ENCODE results near the gene EHD3.
"Not testable (repeated sequence)": the region's sequence is repeated elsewhere in the genome, so short reads cannot be mapped to it uniquely, and the experiment has no call there.

EHD3 gene

DNA sequence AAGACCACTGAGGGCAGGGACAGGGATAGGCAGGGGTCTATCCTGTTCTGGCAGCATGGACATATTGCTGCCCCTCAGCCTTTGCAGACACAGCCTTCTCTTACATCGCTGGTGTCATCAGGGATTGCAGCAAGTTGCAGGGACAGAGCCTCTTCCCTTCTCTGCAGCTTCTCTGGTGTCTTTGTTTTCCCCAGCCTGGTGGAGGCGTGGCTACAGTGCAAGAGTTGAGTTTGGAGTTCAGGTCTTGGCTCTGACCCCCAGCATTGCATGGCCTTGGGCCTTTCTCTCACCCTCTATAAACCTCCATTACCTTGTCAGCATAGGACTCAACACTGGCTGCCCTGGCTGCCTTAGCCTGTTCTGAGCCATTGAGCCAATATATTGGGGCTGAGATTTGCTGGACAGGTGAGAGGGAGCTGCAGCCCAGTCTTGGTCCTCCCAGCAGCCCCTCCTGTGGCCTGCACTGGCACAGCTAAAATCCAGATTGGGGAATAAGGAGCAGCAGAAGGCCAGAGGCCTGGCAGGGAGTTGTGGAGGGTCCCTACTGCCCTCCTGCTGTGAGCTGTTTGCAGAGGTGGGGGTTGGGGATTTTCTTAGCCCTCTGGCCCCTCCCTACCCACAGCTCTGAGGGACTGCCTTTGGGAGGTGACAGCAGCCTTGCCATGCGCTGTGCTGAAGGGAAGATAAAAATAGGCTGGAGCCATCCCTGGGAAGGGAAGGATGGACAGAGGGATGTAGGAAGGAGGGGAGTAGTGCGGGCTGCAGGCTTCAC lies 22.8 kb downstream of the EHD3 start:
- no peak for DNase-seq

DNA sequence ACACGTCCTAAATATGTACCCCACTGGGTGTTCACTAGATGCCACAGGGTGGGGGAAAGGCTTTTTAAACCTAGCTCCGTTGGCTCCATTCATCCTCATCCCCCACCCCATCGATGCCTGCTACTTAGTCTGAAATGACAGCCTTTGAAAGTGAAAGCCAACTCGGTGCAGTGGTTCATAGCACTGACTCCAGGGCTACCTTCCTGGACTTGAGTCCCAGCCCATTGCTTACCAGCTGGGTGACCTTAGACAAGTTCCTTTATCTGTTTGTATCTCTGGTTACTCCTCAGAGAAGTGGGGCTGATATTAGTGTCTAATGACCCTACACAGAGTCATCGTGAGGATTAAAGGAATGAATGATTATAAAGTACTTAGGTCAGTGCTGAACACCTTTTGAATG lies 24.4 kb downstream of the EHD3 start:
- no peak for DNase-seq

DNA sequence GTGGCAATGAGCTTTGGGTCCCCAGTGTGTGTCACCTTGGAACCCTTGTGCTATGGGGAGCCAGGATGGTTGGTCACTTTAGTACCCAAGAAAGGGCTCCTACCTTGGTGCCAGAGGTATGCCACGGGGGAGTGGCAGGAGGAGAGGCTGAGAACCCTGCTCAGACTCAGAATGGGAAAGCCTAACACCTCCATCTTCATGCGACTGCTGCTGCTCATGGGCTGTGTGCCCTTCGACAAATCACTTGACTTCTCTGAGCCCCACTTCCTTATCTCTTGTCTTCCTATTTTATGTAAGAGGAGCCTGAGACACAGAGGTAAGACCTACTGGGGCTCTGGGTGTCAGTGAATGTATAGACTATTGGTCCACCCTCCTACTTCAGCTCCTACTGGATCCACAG lies 25.1 kb downstream of the EHD3 start:
- DNase-seq = no peak

DNA sequence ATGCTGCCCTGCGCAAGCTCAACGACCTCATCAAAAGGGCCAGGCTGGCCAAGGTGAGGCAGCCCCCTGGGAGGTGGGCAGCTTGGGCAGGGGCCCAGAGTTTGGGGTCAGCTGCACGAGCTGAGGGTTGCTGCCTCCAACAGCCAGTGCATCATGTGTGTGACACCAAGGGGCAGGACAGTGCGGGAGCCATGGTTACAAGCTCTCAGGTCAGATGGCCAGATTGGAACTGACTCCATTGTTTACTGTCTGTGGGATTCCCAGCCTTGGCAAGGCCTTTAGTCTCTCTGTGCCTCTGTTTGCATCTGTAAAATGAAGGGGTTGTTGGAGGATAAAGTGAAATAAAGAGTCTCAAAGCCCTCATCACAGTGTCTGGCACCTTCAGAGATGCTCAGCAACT lies 26.9 kb downstream of the EHD3 start:
- no peak for DNase-seq

DNA sequence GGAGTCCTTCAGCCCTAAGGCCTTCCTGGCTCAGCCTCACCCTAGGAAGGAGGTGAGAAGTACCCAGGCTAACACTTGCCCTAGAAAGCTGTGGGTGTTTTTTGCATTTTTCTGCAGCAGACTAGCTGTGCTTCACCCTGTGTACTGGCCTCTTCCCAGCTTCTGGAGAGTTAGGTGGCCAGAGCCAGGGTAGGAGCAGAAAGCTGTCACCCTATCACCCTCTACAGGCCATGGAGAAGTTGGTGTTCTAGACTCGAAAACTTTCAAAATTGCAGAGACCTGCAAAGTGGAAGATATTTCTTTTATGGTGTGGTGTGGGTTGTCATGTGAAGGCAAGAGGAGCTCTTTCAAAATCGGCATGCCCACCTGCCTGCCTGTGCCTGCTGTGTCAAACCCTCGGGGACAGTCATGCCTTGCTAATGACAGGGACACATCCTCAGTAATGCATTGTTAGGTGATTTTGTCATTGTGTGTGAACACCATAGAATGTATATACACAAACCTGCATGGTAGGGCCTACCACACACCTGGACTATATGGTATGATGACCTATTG lies 29.8 kb downstream of the EHD3 start:
- DNase-seq = no peak

DNA sequence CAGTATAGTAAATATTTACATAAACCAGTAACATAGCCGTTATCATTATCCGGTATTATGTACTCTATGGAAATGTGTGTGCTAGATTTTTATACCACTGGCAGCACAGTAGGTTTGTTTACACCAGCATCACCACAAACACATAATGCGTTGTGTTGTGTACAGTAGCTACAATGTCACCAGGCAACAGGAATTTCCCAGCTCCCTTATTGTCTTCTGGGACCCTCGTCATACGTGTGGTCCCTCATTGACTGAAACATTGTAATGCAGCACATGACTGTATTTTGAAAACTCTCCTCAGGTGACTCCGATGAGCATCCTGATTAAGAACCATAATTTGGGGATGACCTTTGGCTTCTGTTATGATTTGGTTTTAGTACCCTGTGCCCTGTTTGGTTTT lies 31.3 kb downstream of the EHD3 start:
- DNase-seq = no peak

DNA sequence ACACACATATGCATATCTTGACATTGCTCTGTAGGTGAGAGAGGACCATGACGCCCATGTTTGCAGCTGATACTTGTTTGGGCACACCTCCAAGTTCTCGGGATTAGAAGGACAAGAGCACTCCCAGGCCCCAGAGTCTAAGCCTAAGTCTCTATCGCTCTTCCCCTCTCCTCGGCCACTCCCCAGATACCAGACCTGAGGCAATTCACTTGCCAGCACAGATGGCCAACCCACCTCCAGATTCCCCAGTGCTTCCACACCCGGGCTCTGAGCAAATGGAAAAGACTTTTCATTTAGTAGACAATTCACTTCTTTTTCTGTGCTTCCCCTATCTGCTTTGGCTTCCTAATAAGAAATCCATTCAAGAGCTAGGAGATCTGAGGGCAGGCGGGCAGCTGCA lies 32.9 kb downstream of the EHD3 start:
- no peak for DNase-seq

DNA sequence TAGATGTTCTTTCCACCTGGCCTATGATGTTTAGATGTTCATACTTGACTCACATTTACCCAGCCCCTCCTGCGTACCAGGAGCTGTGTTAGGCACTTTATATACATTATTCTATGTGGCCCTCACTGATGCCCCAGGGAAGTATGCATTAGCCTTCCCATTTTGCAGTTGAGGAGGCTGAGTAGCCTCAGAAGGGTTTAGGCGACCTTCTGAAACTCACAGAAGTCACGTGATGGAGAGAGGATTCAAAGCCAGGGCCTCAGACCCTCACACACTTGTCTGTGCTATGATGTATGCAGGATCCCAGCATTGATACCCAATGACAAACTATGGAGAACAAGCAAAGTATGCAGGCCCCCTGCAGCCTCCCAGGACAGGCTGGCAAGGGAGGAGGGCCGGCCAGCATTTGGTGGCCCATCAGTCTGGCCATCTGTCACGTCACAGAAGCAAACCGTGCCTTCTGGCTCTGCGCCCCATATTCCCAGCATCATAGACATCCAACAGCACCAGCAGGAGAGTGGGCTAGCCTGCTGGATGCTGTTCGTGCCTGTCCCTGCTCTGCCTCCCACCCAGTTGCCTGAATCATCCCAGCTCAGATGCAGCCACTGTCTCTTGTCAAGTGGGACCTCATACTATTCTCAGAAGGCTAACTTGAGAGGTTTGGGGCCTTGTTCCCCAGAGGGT lies 33.6 kb downstream of the EHD3 start:
- no peak for DNase-seq

DNA sequence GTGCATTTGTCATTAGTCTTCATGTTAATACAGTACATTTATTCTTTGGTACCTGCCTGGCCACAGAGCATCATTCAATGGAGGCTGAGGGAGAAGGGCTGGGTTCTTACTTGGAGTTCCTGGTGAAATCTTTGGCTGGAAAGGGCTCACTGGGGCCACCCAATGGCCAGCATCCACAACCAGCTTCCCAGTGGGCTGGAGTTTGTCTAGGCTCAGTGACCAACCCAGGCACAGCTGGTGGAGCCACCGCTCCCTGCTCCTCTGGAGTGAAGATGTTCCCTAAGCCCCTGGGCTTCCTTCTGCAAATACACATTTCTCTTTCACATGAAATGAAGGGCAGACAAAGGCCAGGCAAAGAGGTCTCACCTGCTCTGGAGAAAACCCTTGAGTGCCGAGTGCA lies 34.4 kb downstream of the EHD3 start:
- no peak for DNase-seq

DNA sequence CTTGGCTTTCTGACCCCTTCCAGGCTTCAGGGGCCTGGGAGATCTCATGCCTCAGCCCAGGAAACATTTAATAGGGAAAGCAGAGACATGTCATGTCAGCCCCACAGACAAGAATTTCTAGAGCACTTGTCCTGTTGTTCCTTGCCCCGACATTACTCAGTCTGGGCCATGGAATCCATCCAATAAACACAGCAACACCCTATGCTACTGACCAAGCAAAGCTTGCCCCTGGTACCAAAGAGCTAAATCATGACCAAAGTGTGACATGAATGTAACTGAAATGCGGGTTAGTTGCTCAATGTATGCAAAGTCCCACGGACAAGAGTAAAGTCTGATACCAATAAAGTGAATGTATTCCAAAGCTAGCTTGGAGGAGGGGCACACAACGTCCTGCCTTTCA lies 35.1 kb downstream of the EHD3 start:
- DNase-seq = no peak

DNA sequence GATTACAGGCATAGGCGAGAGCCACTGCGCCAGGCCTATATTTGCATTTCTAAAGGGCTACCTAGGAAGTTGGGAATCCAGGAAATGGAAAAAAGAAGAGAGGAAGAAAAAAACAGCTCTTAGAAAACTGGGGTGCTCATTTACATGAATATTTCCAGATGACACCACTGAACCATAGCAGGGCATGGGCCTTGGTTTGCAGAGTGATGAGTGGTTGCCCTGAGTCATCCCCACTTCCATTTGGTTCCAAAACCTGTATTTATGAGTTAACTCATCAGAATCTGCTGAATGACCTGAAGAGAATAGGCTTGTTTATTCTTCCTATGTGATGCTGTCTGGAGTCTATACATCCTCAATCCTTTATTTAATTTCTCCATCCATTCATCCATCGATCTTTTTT lies 36.2 kb downstream of the EHD3 start:
- DNase-seq = no peak

DNA sequence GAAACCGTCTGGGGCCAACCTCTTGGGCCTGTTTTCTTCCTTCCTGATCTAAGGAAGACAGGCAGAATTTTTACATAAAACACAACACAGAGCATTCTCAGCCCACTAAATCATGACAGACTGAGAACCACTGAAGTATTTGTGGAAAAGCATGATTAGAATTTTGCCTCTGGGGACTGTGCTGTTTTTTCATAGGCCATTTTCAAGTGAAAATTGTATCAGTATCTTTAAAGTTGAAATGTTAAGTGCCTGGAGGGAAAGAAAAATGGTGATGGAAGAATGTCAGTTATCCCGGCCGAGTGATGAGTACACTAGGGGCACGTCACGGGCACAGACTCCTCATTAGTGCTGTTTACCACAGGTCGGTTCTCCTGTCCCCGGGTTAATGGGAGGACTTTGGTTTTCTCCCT lies 36.9 kb downstream of the EHD3 start:
- no peak for DNase-seq

DNA sequence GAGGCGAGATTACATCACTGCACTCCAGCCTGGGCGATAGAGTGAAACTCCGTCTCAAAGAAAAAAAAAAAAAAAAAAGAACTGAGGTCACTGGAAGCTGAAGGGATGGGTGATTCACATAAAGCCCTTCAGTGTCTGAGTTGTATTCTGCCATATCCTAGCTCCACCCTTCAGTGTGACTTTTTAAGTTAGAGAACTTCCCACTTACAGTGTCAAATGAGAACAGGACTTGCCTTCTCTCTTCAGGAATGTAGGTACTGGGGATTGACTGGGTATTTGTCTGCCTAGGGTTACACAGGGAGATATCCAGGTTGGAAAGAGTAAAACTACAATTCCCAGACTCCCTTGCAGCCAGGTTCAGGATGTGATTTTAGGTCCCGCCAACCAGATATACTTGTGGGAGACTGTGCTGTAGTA lies 37.9 kb downstream of the EHD3 start:
- no peak for DNase-seq

DNA sequence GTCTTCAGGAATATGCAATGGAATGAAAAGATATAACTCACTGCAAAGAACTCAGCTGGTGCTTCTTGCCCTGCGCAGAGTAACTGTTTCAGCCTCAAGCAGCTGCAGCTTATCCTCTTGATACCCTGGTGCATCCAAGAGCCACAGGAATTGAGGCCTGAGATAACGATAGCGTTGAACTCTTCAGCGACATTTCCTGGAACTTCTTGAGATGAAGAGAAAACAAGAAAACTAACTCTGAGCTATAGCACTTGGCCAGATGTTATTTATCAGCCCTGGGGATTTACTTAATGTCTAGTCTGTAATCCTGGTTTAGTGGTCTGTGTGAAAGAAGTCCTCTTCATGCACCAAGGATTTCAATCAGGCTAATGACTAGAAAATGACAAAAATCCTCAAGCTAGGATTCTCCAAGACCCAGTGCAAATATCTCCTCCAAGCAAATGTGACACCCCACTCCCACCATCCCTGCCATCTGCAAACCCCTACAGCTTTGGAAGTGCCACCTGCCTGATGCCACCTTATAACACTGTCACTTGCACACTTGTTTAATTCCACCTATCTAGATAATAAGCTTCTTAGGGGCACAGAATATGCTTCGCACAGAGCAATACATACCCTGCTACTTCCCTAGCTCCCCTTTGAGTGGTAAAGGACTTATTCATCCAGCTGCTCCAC lies 40.6 kb downstream of the EHD3 start:
- no peak for DNase-seq

DNA sequence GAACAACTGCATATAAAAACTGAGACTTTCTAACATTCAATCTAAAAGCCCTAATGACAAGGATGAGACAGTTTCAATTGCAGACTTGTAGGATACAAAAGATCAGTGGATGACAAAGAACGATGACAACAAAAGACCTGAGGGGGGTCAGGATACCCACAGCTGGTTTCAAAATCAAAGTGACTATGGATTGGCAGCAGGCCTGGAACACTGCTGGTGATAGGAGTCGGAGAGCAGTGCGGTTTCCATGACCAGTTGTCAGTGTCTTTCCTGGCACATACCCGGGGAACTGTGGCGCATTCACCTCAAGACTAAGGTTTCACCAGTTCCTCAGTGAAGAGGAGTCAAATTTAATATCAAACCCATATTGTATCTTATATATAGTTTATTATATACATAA lies 42.0 kb downstream of the EHD3 start:
- no peak for DNase-seq

DNA sequence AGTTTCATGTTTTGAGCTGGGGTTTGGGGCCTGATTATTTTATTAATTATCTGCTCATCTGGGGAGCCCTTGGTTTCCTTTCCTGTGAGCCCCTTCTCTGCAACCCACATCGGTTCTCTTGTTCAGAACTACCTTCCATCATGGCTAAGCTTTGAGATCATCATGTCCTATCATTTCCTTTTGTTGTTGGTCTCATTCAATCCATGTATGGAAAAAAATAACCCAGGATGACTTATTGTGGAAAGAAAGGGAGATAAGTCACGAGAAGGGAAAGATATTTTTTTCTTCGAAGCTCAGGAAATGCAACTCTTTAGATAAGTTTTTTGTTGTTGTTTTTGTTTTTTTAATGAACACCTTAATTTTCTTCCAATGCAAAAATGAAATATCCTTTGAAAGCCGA lies 43.7 kb downstream of the EHD3 start:
- DNase-seq = no peak

DNA sequence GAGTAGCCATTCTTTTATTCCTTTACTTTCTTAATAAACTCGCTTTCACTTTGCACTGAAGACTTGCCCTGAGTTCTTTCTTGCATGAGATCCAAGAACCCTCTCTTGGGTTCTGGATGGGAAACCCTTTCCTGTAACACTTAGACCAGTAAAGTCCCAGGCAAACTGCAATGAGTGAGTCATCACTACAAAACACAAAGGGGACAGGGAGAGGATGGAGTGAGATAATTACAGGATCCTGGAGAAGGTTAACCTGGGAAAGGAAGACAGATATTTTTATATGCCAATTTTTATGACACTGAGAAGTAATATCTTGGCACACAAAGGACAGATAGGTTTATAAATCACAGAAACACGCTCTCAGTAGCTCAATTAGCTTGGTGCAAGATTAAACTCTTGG lies 48.7 kb downstream of the EHD3 start:
- DNase-seq = no peak

DNA sequence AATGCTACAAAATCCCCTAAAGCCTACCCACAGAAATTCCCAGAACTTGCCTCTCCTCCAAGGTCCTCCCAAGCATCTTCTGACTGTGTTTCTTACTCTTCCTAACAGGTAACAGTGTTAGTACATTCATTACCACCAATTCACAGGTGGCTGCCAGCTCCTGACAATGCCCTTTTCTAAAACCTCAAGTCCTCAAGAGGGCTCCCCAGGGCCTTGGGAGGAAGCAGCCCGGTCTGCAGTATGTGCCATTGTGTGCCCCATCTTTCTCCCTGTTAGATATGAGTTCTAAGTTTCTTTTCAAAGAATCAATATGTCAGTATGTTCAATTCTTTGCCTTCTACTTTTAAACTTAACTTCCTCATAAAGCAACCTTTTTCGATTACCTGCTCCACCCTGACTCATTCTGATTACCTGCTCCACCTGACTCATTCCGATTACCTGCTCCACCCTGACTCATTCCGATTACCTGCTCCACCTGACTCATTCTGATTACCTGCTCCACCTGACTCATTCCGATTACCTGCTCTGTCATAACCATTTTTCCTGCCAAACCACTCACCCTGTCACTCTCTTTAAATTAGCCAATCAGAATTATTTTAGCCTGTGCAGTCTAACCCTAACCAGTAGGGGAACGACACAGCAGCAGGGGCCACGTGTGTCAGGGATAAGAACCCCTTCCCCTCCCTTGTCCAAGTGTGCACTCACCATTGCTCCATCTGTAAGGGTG lies 49.4 kb downstream of the EHD3 start:
- not testable (repeated sequence) for DNase-seq

DNA sequence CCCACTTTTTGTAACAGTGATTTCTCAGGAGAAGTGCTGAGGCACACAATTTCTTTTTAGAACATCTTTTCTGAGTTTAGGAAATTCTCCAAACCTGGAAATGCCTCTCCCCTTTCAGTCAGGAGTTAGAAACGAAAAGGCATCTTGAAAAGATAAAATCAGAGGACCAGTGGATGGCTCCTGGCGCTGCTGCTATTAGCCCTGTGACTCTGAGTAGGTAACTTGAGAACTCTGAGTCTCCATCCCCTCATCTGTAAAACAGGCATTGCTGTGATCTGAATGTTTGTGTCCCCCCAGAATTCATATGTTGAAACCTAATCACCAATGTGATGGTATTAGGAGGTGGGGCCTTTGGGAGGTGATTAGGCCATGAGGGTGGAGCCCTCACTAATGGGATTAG lies 50.2 kb downstream of the EHD3 start:
- no peak for DNase-seq

DNA sequence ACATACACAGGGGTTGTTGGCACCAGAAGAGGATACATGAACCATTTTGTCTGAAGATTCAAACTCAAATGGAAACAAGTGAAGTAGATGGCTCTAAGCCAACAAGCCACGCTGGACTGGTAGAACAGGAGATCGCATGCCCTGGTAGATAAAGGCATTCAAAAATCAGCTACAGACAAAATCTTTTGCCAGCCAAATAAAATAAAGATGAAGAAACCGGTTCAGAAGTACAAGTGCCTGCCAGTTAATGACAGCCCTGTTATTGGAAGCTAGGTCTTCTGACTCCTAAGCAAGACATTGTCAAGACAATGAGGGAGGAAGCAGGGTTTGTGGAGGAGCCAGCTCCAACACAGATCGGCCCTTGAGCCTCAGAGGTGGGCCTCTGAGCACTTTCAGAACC lies 52.3 kb downstream of the EHD3 start:
- DNase-seq = no peak

DNA sequence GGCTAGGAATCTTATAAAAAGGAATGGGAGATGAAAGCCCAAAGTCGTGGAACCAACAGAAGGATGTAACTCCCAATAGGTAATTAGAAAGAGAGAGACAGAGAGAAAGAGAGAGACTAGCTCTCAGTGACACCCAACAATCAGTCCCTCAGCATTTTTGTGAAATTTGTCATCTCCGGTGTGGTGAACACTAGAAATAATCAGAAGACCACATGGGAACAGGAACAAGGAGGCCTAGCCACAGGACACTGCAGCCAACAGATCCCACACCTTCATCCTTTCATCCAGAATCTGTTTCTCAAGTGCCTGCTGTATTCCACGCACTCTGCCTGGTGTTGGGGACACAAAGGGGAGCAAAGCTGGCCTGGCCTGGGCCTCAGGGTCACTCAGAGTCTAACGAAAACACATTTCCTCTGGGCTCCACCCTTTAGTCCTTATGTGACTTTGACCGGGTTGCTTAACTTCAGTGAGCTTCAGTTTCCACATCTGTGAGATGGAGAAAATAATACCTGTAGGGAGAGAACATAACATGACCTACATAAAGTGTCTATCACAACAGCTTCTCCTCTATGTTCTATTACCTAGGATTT lies 53.1 kb downstream of the EHD3 start:
- no peak for DNase-seq

DNA sequence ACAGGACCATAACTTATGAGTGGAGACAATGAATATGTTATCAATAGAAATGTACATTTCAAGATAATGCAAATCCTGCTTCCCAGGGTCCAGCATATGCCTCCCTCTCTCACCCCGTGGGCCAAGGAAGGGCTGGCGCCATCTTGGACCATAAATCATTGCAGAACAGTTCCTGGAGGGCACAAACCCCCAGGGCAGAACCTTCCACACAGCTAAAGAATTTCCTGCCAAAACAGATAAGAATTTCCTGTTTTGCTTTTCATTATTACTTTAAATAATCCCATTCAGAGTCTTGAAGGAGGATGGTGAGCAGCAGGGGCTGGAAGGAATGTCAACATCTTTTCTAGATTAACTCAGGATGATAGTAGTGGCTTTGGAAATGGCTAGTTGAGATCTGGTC lies 53.7 kb downstream of the EHD3 start:
- no peak for DNase-seq

DNA sequence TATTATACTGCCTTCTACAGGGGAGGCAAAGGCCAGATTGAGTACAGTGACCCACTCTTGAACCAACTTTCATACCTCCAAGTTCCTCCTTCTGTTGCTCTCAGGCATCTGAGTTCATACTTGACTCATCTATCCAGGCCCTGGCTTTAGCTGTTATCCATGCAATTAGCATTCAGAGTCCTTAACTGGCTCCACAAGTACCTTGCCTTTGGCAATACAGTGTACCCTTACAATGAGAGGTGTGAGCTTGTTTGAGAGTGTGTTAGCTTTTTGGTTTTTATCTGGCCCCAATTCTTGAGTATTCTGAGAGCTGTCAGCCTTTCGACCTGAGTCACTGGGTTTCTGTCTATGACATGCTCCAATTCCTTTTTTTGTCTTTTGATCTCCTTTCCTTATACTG lies 60.2 kb downstream of the EHD3 start:
- DNase-seq = no peak

Measured in NCI-H146 (cell line).